ENCODE data around the gene FSD1L.

DNA sequence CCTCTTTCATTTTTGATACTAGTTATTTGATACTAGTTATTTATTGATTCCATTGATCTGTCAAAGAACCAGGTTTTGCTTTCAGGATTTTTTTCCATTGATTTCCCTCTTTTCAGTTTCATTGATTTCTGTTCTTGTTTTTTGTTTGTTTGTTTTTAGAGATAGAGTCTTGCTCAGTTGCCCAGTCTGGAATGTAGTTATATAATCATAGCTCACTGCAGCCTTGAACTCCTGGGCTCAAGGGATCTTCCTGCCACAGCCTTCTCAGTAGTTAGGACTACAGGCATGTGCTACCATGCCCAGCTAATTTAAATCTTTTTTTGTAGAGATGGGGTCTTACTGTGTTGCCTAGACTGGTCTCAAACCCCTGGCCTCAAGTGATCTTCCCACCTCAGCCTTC, 49.9 kb downstream of the FSD1L start:
- TF ChIP-seq, protein P1, sequence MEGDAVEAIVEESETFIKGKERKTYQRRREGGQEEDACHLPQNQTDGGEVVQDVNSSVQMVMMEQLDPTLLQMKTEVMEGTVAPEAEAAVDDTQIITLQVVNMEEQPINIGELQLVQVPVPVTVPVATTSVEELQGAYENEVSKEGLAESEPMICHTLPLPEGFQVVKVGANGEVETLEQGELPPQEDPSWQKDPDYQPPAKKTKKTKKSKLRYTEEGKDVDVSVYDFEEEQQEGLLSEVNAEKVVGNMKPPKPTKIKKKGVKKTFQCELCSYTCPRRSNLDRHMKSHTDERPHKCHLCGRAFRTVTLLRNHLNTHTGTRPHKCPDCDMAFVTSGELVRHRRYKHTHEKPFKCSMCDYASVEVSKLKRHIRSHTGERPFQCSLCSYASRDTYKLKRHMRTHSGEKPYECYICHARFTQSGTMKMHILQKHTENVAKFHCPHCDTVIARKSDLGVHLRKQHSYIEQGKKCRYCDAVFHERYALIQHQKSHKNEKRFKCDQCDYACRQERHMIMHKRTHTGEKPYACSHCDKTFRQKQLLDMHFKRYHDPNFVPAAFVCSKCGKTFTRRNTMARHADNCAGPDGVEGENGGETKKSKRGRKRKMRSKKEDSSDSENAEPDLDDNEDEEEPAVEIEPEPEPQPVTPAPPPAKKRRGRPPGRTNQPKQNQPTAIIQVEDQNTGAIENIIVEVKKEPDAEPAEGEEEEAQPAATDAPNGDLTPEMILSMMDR (IDR thresholded peaks at IDR 0.05), result no peak
- TF ChIP-seq POLR2A (IDR thresholded peaks at IDR 0.05), result no peak
